Vagina (tissue), 2 donors: ENCODE data around the gene ASPSCR1.

Source experiments
- POLR2A ChIP-seq, 2 donors: fragments of 450-650 bp; IDR thresholded peaks; one replicate each; pipeline ENCODE4 v1.6.1; 2017; ENCODE audit warnings: antibody characterized with exemption in 2 of 2, mild to moderate bottlenecking in 2 of 2, moderate library complexity in 2 of 2
- POLR2AphosphoS5 ChIP-seq, 2 donors: sonication (generic); formaldehyde crosslinking; IDR thresholded peaks; one replicate each; pipeline ENCODE4 v1.9.0; 2017; ENCODE audit warnings: antibody characterized with exemption in 2 of 2, mild to moderate bottlenecking in 2 of 2, low read depth in 1 of 2; ENCODE audit not compliant: insufficient read depth in 1 of 2
- TF ChIP-seq, protein P1 (sequence below), 3 experiments: fragments of 450-650 bp in 2 of 3; fragments of 200-600 bp in 1 of 3; sonication (generic) in 1 of 3; IDR thresholded peaks; one replicate each; pipeline ENCODE4 v1.5.1; 2017 to 2019; ENCODE audit warnings: antibody characterized with exemption in 3 of 3, mild to moderate bottlenecking in 2 of 3, moderate library complexity in 2 of 3

DNA sequence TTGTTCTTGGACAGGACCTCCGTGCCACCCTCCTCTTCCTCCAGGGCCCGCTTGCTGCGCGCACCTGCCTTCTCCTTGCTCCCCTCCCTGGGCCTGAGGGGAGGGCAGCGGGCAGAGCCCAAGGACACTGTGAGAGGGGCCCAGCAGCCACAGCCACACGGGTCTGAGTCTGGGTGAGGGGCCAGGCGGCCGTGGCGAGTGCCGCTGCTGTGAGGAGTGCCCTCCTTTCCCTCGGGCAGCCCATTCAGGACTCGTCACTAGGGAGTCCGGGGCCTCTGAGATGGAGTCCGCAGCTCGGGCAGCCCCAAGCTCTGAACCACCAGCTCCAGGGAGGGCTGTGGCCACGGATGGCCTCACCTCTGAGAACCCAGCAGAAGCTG, 82.6 kb downstream of the ASPSCR1 start:
- TF ChIP-seq POLR2AphosphoS5 (IDR thresholded peaks at IDR 0.05; ENCODE audit: insufficient read depth in 1 of 2, low read depth in 1 of 2) (no peak), POLR2A (IDR thresholded peaks at IDR 0.05) (no peak)
- TF ChIP-seq, protein P1, sequence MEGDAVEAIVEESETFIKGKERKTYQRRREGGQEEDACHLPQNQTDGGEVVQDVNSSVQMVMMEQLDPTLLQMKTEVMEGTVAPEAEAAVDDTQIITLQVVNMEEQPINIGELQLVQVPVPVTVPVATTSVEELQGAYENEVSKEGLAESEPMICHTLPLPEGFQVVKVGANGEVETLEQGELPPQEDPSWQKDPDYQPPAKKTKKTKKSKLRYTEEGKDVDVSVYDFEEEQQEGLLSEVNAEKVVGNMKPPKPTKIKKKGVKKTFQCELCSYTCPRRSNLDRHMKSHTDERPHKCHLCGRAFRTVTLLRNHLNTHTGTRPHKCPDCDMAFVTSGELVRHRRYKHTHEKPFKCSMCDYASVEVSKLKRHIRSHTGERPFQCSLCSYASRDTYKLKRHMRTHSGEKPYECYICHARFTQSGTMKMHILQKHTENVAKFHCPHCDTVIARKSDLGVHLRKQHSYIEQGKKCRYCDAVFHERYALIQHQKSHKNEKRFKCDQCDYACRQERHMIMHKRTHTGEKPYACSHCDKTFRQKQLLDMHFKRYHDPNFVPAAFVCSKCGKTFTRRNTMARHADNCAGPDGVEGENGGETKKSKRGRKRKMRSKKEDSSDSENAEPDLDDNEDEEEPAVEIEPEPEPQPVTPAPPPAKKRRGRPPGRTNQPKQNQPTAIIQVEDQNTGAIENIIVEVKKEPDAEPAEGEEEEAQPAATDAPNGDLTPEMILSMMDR (IDR thresholded peaks at IDR 0.05) = no peak
